ENCODE data around the gene IL31.

The IL31 gene

GRCh38 chr12:122145505-122146330, 28.3 kb downstream of the IL31 start:
- Histone ChIP-seq H3K27me3 (ENCODE audit: control insufficient read depth, insufficient read depth, low read length) (no peaks in the 10 kb centered on the region), H3K4me3 (ENCODE audit: low read length) (no peak overlapping the region), H3K27ac (ENCODE audit: low read length) (no peak overlapping the region), H3K9ac (ENCODE audit: low read length) (no peak overlapping the region), H3K36me3 (ENCODE audit: control insufficient read depth, low read depth, low read length) (peaks cover 12% of the 10 kb centered on the region), H3K9me3 (ENCODE audit: control insufficient read depth, low read depth, low read length) (peaks cover 10% of the 10 kb centered on the region), H3K4me1 (ENCODE audit: control insufficient read depth, low read depth, low read length) (no peaks in the 10 kb centered on the region)

GRCh38 chr12:122144885-122145284, 29.1 kb downstream of the IL31 start:
- no peaks in the 10 kb centered on the region for H3K4me1 ChIP-seq (ENCODE audit: control insufficient read depth, low read depth, low read length)
- H3K36me3 ChIP-seq (ENCODE audit: control insufficient read depth, low read depth, low read length), result peaks cover 12% of the 10 kb centered on the region
- no peaks in the 10 kb centered on the region for H3K27me3 ChIP-seq (ENCODE audit: control insufficient read depth, insufficient read depth, low read length)
- peaks cover 10% of the 10 kb centered on the region for H3K9me3 ChIP-seq (ENCODE audit: control insufficient read depth, low read depth, low read length)
- no peak overlapping the region for H3K4me3 ChIP-seq (ENCODE audit: low read length)
- no peak overlapping the region for H3K27ac ChIP-seq (ENCODE audit: low read length)
- H3K9ac ChIP-seq (ENCODE audit: low read length), result no peak overlapping the region

DNA sequence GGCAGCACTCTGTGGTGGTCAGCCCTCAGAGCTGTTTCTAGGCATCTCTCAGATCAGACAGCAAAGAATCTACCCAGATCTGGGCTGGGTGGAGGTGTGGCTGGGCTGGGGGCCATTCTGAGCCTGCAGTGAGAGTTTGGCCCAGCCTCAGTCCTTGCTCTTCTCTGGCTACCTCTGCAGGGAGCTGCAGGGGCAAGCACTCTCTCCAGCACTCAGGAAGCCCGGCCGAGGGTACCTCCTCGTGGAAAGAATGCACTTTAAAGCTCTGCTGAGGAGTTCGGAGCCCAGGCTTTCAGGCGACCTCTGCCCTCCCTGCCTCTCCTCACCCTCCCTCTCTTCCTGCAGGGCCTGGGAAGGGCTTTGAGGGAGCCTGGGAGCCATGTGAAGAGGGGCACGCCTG, 31.2 kb downstream of the IL31 start:
- Histone ChIP-seq H3K9me3 (ENCODE audit: control insufficient read depth, low read depth, low read length) (peaks cover 10% of the 10 kb centered on the region), H3K27me3 (ENCODE audit: control insufficient read depth, insufficient read depth, low read length) (no peaks in the 10 kb centered on the region), H3K4me1 (ENCODE audit: control insufficient read depth, low read depth, low read length) (no peaks in the 10 kb centered on the region), H3K27ac (ENCODE audit: low read length) (no peak overlapping the region), H3K9ac (ENCODE audit: low read length) (no peak overlapping the region), H3K36me3 (ENCODE audit: control insufficient read depth, low read depth, low read length) (peaks cover 12% of the 10 kb centered on the region), H3K4me3 (ENCODE audit: low read length) (no peak overlapping the region)

DNA sequence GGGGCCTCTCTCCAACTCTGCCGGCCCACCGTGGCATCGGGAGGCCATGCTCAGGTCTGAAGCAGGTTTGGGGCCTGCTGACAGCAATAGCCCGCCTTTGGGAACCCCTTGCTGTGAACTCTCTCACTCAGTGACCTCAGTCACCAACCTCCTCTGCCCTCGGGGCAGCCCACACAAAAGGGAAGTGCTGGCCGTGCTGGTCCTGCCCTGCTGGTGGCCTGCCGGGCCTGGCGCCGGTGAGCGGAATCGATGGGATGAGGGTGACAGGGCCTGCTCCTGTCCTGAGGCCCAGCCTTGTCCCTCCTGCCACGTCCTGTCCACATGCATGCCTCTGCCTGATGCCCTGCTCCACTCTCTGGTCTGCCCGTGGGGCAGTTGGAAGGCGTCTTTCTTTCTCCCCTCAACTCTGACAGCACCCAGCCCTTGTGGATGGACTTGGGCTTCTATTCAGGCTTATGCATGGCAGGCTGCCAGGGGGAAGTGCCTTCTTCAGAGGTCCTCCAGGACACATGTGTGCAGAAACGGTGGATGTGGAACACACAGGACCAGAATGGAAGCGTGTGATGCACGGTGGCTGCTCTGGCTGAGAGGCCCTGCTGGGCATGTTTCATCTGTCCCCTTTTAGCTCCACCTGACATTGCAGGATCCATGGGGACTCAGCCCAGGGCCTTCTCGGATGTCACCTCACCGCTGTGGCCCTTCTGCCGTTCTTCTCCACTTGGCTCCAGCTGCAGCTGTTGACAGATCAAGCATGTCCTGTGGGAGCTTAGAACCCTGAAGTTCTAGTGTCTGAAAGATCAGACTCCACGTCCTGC, 31.9 kb downstream of the IL31 start:
- peaks cover 12% of the 10 kb centered on the region for H3K36me3 ChIP-seq (ENCODE audit: control insufficient read depth, low read depth, low read length)
- no peak overlapping the region for H3K27ac ChIP-seq (ENCODE audit: low read length)
- peaks cover 10% of the 10 kb centered on the region for H3K9me3 ChIP-seq (ENCODE audit: control insufficient read depth, low read depth, low read length)
- no peaks in the 10 kb centered on the region for H3K4me1 ChIP-seq (ENCODE audit: control insufficient read depth, low read depth, low read length)
- H3K4me3 ChIP-seq (ENCODE audit: low read length), result no peak overlapping the region
- H3K27me3 ChIP-seq (ENCODE audit: control insufficient read depth, insufficient read depth, low read length), result no peaks in the 10 kb centered on the region
- H3K9ac ChIP-seq (ENCODE audit: low read length), result no peak overlapping the region

GRCh38 chr12:122140467-122141257, 33.4 kb downstream of the IL31 start:
- peaks cover 10% of the 10 kb centered on the region for H3K9me3 ChIP-seq (ENCODE audit: control insufficient read depth, low read depth, low read length)
- H3K4me1 ChIP-seq (ENCODE audit: control insufficient read depth, low read depth, low read length), result no peaks in the 10 kb centered on the region
- H3K4me3 ChIP-seq (ENCODE audit: low read length), result no peak overlapping the region
- H3K9ac ChIP-seq (ENCODE audit: low read length), result no peak overlapping the region
- H3K27ac ChIP-seq (ENCODE audit: low read length), result no peak overlapping the region
- H3K36me3 ChIP-seq (ENCODE audit: control insufficient read depth, low read depth, low read length), result peaks cover 12% of the 10 kb centered on the region
- H3K27me3 ChIP-seq (ENCODE audit: control insufficient read depth, insufficient read depth, low read length), result no peaks in the 10 kb centered on the region

DNA sequence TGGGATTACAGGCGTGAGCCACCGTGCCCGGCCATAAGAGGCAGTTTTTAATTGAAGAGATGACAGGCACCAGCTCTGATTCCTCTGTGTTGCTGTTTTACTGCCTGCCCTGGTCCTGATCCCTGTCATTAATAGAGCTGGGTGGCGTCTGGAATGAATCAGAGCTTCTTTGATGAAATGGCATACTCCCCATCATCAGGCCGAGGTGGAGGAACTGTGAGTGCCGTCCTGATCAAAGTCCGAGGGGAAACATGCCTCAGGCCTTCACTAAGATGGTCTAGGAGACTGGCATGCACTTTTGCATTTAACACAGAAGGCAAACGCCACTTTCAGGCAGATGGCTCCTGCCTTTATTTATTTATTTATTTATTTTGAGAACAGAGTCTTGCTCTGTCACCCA, 34.1 kb downstream of the IL31 start:
- no peak overlapping the region for H3K27ac ChIP-seq (ENCODE audit: low read length)
- no peak overlapping the region for H3K4me3 ChIP-seq (ENCODE audit: low read length)
- peaks cover 10% of the 10 kb centered on the region for H3K9me3 ChIP-seq (ENCODE audit: control insufficient read depth, low read depth, low read length)
- H3K36me3 ChIP-seq (ENCODE audit: control insufficient read depth, low read depth, low read length), result peaks cover 12% of the 10 kb centered on the region
- H3K9ac ChIP-seq (ENCODE audit: low read length), result no peak overlapping the region
- H3K4me1 ChIP-seq (ENCODE audit: control insufficient read depth, low read depth, low read length), result no peaks in the 10 kb centered on the region
- no peaks in the 10 kb centered on the region for H3K27me3 ChIP-seq (ENCODE audit: control insufficient read depth, insufficient read depth, low read length)

DNA sequence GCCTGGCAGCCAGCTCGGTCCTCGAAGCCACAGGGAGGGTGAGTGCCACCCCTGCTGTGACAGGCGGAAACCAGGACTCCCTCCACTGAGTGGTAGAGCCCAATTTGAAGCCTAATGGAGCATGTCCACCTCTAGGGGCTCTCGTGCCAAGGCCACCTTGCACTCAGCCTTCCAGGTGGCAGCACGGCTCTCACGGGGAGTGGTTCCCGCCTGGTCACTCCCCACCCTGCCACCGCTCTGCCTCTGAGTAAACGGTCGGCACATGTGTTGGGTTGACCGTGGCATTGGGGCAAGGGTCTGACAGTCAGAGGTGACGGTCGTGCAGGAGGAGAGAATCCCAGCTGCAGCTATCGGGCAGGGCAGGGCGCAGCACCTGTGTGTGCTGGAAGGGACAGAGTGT, 34.8 kb downstream of the IL31 start:
- no peaks in the 10 kb centered on the region for H3K4me1 ChIP-seq (ENCODE audit: control insufficient read depth, low read depth, low read length)
- no peaks in the 10 kb centered on the region for H3K27me3 ChIP-seq (ENCODE audit: control insufficient read depth, insufficient read depth, low read length)
- peaks cover 10% of the 10 kb centered on the region for H3K9me3 ChIP-seq (ENCODE audit: control insufficient read depth, low read depth, low read length)
- H3K36me3 ChIP-seq (ENCODE audit: control insufficient read depth, low read depth, low read length), result peaks cover 12% of the 10 kb centered on the region
- no peak overlapping the region for H3K9ac ChIP-seq (ENCODE audit: low read length)
- H3K4me3 ChIP-seq (ENCODE audit: low read length), result no peak overlapping the region
- no peak overlapping the region for H3K27ac ChIP-seq (ENCODE audit: low read length)

DNA sequence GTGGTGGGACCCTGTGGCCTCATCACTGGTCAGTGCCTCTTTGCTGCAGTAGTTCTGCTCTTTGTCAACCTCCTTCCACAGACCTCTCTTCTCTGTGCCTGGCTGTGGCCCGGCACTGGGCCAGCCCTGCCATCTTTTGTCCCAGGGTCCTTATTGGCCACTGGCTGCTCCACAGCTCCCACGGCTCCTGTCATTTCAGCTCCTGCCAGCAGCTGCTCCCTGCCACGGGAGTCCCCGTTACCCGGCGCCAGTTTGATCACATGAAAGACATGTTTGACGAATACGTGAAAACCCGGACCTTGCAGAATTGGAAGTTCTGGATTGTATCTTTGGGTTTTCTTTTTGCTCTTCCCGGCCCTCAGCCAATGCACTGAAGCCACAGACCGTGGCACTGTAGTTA, 35.4 kb downstream of the IL31 start:
- Histone ChIP-seq H3K9ac (ENCODE audit: low read length) (no peak overlapping the region), H3K36me3 (ENCODE audit: control insufficient read depth, low read depth, low read length) (peaks cover 12% of the 10 kb centered on the region)

DNA sequence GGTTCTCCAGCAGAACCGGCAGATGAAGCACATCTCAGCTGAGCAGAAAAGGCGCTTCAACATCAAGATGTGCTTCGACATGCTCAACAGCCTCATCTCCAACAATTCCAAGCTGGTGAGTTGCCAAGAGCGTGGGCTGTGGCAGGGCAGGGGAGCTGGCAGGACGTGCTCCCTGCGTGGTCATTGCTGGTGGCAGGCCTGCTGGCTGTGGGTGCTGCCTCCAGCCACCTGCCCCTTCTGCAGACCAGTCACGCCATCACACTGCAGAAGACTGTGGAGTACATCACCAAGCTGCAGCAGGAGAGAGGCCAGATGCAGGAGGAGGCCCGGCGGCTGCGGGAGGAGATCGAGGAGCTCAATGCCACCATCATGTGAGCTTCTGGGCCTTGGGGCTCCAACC, 35.8 kb downstream of the IL31 start:
- Histone ChIP-seq H3K27ac (ENCODE audit: low read length) (no peak overlapping the region), H3K9ac (ENCODE audit: low read length) (no peak overlapping the region), H3K4me1 (ENCODE audit: control insufficient read depth, low read depth, low read length) (no peaks in the 10 kb centered on the region), H3K9me3 (ENCODE audit: control insufficient read depth, low read depth, low read length) (peaks cover 10% of the 10 kb centered on the region), H3K36me3 (ENCODE audit: control insufficient read depth, low read depth, low read length) (peaks cover 12% of the 10 kb centered on the region), H3K4me3 (ENCODE audit: low read length) (no peak overlapping the region), H3K27me3 (ENCODE audit: control insufficient read depth, insufficient read depth, low read length) (no peaks in the 10 kb centered on the region)

More for the DNA sequence above, 35.4 kb downstream of the IL31 start:
- Histone ChIP-seq H3K4me3 (ENCODE audit: low read length) (no peak overlapping the region), H3K9me3 (ENCODE audit: control insufficient read depth, low read depth, low read length) (peaks cover 10% of the 10 kb centered on the region), H3K27ac (ENCODE audit: low read length) (no peak overlapping the region), H3K27me3 (ENCODE audit: control insufficient read depth, insufficient read depth, low read length) (no peaks in the 10 kb centered on the region), H3K4me1 (ENCODE audit: control insufficient read depth, low read depth, low read length) (no peaks in the 10 kb centered on the region)

GRCh38 chr12:122137681-122138080, 36.3 kb downstream of the IL31 start:
- H3K36me3 ChIP-seq (ENCODE audit: control insufficient read depth, low read depth, low read length), result peaks cover 14% of the 10 kb centered on the region

DNA sequence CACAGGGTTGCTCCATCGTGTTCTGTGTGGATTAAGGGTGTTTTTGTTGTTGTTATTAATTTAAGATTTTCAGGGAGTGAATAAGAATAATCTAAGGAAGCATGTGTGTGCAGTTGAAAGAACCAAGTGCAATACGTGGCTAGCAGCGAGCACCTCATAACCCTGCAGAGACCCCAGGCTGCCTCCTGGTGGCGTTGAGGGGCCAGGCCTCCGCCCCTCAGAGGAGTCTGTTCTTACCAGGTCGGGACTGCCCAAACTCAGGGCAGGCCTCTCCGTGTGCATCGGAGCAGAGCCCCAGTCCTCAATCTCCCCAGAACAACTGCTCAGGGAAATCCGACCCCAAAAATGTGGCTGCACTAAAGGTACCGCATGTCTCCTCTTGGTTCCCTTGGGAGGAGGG, 36.8 kb downstream of the IL31 start:
- H3K4me1 ChIP-seq (ENCODE audit: control insufficient read depth, low read depth, low read length), result no peaks in the 10 kb centered on the region
- no peak overlapping the region for H3K9ac ChIP-seq (ENCODE audit: low read length)
- no peaks in the 10 kb centered on the region for H3K27me3 ChIP-seq (ENCODE audit: control insufficient read depth, insufficient read depth, low read length)
- peaks cover 13% of the 10 kb centered on the region for H3K36me3 ChIP-seq (ENCODE audit: control insufficient read depth, low read depth, low read length)
- no peak overlapping the region for H3K4me3 ChIP-seq (ENCODE audit: low read length)
- H3K9me3 ChIP-seq (ENCODE audit: control insufficient read depth, low read depth, low read length), result peaks cover 3% of the 10 kb centered on the region
- H3K27ac ChIP-seq (ENCODE audit: low read length), result no peak overlapping the region

More at GRCh38 chr12:122137681-122138080, 36.3 kb downstream of the IL31 start:
- H3K4me3 ChIP-seq (ENCODE audit: low read length), result no peak overlapping the region
- H3K9me3 ChIP-seq (ENCODE audit: control insufficient read depth, low read depth, low read length), result peaks cover 8% of the 10 kb centered on the region
- no peaks in the 10 kb centered on the region for H3K27me3 ChIP-seq (ENCODE audit: control insufficient read depth, insufficient read depth, low read length)
- H3K27ac ChIP-seq (ENCODE audit: low read length), result no peak overlapping the region
- no peaks in the 10 kb centered on the region for H3K4me1 ChIP-seq (ENCODE audit: control insufficient read depth, low read depth, low read length)
- H3K9ac ChIP-seq (ENCODE audit: low read length), result no peak overlapping the region

Data from iPS-18a (cell line).